Caki2 (cell line): Measurements from ENCODE around the gene LRPPRC. TPM values are rescaled to one million over a fixed set of nuclear protein-coding genes. Genes with fewer than 3 reads are reported as not detected.

ENCODE experiments used
- DNase-seq: peaks from one replicate; pipeline ENCODE4 v3.0.0-alpha.2; 2015; ENCODE audit warnings: low read depth
- in situ Hi-C: cut with HindIII; loops from 2 replicates; pipeline ENCODE4 v1.10.0; 2016; ENCODE audit warnings: low sequenced_read_pairs, low pct_unique_long_range_greater_than_20kb, mixed read lengths
- total RNA-seq: library from RNA; depleted of rRNA; stranded (reverse); fragments of >200 nt; shearing (Covaris generic); gene quantifications from 2 replicates; pipeline ENCODE4 v1.2.3, GENCODE V29; 2014; ENCODE audit warnings: low replicate concordance

The LRPPRC gene
- total RNA-seq, 1 experiment from 2014 or later, result 60.9 TPM

DNA sequence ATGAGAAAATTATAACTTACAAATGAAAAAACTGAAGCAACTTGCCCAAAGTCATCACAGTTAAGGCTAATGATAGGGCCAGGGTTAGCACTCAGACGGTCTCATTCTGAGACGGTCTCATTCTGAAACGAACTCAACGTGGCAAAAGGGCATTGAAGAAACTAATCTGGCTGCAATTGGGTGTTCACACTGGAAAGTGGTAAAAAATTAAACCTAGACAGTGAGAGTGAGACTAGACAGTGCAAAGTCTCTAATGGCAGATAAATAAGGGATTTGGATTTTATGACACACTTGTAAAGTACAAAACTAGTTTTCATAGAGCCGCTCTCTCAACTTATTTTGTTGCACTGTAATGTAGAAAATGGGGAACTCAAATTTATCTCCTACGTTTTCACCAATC is 9.2 kb downstream of the LRPPRC start:
- in situ Hi-C loops, result no loop called here
- DNase-seq, result no peak

DNA sequence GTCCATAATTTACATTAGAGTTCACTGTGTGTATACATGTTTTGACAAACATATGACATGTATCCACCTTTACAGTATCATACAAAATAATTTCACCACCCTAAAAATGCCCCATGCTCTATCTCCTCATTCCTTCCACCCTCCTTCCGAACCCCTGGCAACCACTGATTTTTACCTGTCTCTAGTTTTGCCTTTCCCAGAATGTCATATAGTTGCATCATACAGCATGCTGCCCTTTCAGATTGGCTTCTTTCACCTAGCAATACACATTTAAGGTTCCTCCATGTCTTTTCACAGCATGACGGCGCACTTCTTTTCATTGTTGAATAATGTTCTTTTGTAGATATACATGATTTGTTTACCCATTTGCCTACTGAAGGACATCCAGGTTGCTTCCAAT is 10.4 kb downstream of the LRPPRC start:
- in situ Hi-C loops, result no loop called here
- DNase-seq, result no peak

DNA sequence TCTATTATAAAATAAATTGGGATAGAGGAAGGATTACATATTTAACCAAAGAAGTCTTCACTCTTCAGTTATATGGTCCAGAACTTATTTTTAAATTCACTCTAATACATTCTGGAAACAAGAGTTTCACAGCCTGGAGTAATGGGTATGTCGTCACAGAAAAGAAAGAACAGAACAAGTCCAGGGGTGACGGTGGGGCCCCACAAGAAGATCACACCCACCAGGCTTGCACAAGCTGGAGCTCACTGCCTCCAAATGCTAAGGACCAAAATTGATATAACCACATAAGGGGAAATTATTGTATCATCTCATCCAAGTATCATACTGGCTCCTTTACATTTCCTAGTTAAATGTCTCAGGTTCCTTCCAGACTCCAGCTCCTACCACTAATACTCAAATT is 11.3 kb downstream of the LRPPRC start:
- in situ Hi-C loops, result no loop called here
- DNase-seq, result no peak

DNA sequence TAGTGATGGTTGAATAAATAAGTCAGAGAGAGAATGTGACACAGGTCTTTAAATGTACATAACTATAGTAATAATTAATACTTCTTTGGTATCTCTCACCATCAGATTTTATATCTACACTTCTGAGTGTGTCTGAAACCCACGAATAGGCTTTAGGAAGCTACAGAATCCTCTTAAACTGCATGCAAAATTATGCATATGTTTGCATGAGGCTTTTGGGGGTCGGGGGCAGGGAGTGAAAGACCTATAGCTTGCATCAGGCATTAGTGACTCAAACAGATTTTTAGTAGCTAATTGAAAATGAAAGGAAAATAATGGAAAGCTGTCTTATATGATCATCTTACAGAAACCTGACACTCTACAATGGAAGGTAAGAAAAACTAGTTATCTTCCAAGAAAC is 14.9 kb downstream of the LRPPRC start:
- in situ Hi-C loops, result no loop called here
- DNase-seq, result no peak

DNA sequence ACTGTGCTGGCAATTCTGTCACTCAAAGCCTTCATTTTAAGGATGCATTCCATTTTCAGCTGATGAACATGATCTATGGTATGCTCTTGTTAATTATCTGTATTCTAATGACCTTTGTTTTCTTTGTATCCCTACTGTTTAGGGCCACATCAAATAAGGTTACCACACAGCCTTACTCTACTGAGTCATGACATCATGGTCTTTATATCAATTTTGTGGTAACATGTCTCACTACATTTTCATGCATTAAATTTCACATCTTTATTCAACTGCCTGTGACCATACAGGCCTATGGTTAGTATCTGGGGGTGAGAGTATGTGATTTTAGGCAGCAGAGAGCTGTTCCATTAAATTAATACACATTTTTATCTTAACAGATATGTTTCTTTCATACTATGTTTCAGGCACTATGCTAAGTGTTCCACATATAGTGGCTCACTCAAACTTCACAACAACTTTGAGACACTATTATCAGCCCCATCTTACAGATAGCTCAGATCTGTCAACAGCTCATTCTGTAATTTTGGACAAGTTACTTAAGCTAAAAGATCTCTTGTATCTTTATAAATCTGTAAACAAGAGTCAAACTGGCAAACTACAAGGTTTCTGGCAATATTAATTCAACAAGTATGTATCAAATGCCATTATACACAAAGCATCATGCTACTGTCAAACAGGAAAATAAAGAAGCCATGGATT is 18.0 kb downstream of the LRPPRC start:
- no peak for DNase-seq
- in situ Hi-C loops, result no loop called here

DNA sequence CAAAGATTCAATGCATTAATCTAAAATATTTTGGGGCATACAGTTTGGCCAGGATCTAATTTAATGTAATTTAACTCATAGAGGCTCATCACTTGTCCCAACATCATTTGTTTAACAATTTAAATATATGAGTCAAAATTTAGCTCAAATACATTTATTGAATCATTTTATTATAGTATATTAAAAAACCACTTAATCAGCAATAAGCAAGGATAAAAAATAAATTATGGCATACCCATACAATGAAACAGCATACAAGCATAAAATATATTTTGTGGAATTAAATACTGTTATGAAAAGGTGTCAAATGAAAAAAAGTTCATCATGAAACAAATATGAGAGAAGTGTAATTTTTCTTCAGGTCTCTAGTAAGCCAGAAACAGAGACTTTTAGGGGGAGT is 34.9 kb downstream of the LRPPRC start:
- in situ Hi-C loops, result no loop called here
- DNase-seq, result no peak

DNA sequence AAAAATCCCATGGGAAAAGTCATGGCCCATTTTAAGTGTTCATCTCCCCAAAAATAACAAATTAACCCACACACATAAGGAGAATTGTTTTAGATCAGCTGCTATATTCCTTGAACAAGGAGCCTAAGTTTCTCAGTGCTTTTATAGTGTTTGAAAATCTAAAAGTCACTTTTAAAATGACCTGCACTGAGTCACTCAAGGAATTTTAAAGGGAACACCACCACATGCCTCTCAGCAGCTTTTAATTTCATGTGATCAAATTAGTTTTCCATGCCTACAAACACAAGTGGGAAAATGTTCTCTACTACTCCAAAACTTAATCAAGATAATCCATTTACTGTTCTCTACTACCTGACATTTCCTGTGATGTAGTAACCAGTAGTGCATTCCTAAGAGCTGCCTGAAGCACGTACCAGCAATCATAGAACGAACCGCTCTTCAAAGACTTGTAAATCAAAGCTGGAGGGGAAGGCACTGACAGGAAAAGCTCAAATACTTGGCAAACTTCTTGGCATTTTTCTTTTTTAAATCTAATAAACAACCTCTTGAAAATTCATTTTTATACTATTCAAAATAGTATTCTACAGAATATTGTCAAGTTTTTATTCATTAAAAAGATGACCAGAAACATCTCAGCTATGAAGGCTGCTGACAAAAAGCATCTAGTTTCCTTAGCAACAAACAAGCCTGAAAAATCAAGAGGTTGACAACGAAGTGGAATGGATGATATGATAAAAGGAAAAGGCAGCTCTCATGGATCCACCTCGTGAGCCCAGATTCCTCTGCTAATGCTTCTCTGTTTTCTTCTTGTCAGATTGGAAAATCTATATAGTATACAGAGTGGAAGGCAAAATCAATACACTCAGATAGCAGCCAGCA is 37.2 kb downstream of the LRPPRC start:
- in situ Hi-C loops, result no loop called here
- no peak for DNase-seq

DNA sequence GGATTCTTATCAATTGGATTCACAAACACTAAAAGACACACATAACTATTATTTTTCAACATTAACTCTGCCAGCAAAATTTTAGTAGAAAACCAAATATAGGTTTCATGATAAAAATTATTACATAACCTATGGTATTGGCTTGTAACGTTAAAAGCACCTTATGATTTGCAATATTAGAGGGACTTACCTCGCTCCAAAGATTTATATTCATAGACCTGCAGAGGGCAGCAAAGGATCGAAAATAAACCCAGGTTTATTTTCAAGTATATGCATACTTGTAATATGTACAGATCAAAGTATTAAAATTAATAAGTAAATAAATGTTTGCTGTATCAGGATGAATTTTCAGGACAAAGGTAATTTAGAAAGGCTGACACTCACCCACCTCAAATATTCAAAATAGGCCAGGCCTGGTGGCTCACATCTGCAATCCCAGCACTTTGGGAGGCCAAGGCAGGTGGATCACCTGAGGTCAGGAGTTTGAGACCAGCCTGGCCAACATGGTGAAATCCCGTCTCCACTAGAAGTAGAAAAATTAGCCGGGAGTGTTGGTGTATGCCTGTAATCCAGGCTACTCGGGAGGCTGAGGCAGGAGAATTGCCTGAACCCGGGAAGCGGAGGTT is 45.3 kb downstream of the LRPPRC start:
- in situ Hi-C loops, result no loop called here
- peak; percentile 34 for DNase-seq

DNA sequence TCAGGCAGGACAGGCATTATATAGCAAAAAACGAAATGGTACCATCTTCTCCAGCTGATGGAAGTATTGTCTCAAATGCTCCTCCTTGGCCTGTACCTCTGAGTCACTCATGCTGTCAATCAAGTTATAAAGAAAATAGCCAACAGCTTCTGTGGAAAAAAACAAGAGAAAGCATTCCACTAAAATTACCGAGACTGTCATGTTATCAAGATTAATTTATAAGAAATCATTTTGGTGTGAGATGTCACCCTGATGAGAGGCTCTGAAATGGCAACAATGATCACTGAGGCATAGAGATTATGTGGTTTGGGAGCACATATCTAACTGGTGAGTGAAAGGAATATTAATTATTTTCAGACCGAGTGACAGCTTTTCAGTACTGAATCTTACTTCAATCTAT is 47.4 kb downstream of the LRPPRC start:
- in situ Hi-C loops, result loop anchor here (25.0 kb wide), 1 partner anchor 311 kb away; the partner anchor contains the start of gene PLEKHH2
- peak; percentile 88 for DNase-seq

DNA sequence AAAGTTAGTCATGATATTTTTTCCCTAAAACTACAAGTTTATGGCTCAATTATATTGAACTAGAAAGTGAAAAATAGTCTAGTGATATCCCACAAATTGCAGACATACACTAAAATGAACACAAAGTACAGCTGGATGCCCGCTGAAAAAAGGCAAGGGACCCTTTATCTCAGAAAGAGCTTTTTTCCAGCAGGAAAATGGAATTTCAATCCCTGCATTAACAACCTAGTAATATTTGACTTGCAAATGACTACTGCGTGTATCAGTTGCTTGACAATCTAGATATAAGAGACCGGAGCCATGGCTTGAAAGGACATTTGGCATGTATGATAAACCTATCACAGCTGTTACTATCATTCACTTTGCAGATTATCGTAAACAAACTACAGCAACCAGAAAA is 49.1 kb downstream of the LRPPRC start:
- in situ Hi-C loops, result loop anchor here (25.0 kb wide), 1 partner anchor 309 kb away; the partner anchor contains the start of gene PLEKHH2

DNA sequence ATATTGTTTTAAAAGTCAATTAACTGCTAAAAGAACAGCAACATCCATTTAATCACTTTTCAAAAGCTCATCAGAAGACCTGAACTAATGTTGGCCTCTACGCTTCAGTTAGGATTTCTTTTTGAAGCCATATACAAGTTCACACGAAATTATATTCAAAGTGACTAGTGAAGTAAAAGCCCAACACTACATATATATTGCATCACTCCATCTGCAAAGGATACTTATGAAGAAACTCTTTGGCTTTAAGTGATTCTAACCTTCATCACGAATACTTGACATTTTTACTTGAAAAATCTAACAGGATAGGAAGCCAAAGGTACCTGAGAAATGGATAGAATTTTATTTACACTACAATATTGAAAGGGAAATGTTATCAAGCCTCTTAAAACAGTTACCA is 50.4 kb downstream of the LRPPRC start:
- in situ Hi-C loops, result loop anchor here (25.0 kb wide), 1 partner anchor 308 kb away; the partner anchor contains the start of gene PLEKHH2
- no peak for DNase-seq

More for the DNA sequence above, 49.1 kb downstream of the LRPPRC start:
- no peak for DNase-seq

DNA sequence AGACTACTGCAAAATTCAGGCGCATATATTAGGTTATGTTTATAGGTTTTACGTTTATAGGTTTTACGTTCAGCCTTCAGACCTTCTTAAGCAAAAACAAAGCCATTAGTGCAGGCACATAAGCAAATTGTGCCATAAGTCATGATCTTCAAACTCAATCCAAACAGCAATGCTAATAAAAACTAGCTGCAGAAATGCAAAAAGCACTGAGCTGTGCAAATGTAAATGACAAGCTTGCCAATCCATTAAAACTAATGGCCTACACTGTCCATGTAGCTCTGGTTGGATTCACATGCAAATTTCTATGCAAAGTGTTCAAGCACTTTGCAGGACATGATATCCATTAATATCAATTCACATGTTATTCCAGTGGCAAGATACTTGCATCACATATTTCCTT is 50.9 kb downstream of the LRPPRC start:
- no peak for DNase-seq
- in situ Hi-C loops, result loop anchor here (25.0 kb wide), 1 partner anchor 308 kb away; the partner anchor contains the start of gene PLEKHH2

DNA sequence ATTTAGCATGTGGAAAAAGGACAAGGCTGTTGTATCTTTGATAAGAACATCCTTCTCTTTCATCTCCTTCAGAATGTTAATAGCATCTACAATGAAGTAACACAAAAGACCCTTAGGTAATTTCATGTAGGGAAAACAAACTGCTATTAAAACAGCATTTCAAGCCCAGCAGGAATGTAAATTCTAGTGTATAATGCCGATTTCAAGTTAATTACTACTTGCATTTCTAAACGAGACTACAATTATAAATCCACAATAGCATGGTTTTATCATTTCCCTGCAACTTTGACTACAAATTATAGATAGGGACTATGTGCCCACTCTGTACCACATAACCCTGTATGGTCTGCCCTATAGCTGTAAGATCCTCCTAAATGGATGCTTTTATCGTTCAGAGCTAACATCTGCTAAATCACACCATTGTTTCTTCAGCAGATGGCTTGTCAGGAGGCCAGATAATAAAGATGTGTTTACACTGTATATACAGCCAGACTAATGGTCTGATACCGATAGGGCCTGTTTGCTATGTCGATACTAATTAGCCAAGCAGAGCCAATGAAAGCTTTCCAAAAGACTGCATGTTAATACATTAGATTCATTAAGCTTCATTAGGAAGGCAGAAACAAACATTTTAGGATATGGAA is 51.9 kb downstream of the LRPPRC start:
- DNase-seq, result no peak
- in situ Hi-C loops, result loop anchor here (25.0 kb wide), 1 partner anchor 307 kb away; the partner anchor contains the start of gene PLEKHH2

DNA sequence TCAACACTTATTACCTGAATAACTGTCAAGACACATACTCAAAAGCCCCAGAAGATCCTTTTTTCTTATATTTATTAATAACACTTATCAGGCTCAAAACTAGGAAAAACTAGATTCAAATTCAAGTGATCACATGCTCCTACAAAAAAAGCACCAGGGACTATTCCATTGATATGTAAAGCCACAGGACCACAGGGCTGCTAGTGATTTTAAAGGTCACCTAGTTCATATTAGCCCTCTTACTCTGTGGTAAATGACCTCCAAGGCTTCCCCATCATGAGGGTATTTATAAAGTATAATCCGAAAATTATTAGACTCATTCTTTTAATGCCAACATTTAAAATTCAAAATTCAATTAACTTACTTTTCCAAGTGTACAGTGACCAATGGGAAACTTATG is 52.5 kb downstream of the LRPPRC start:
- in situ Hi-C loops, result loop anchor here (25.0 kb wide), 1 partner anchor 306 kb away; the partner anchor contains the start of gene PLEKHH2
- no peak for DNase-seq

DNA sequence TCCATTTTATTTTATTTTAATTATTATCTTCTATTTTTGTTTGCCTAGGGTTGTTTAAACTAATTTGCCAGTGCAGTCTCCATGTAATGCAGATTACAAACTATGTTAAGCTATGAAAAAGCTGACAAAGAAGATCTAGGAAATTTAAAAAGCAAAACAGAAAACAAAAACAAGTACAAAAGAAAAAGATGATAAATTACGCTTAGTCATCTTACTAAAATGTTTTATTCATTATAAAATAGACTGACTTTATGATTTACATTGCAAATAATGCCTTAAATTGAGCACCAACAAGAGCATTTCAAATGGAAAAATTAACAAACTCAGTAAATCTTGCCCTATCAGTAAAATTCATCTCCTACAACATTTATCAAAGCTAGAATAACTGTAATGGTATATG is 52.9 kb downstream of the LRPPRC start:
- in situ Hi-C loops, result loop anchor here (25.0 kb wide), 1 partner anchor 306 kb away; the partner anchor contains the start of gene PLEKHH2
- DNase-seq, result no peak

DNA sequence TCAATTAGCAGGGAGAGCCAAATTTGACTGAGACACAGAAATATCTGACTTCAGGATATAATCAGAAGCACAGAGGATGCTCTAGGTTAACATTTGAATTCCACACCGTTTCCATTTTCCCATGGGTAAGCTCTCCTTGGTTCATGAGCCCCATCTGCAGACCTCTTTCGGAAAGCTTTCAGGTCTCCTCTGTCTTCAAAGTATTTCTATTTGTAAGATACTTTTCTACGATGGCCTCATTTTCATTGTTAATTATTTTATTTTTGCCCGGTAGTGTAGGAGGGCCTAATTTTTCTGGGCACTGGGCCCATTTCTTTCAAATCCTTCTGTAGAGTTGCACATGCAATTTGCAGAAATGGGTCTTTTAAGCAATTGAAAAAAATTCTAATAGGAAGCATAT is 53.8 kb downstream of the LRPPRC start:
- no peak for DNase-seq
- in situ Hi-C loops, result loop anchor here (25.0 kb wide), 1 partner anchor 305 kb away; the partner anchor contains the start of gene PLEKHH2

DNA sequence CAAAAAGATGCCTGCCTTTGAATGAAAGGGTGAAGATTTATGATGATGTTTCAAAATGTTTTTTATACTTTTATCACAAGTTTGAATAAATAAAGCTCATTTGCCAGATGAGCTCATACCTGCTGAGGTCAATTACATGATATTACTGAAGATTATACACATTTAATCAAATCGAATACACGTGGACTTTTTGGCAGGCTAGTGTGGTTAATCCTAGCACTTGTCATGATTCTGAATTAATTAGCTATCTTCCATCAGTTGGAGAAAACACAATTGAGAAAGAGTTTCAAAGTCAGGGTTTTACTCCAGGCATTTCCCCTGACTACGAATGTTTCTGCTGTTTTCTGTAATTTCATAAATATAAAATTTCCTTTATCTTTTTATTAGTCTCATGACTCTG is 54.4 kb downstream of the LRPPRC start:
- in situ Hi-C loops, result loop anchor here (25.0 kb wide), 1 partner anchor 304 kb away; the partner anchor contains the start of gene PLEKHH2
- no peak for DNase-seq

DNA sequence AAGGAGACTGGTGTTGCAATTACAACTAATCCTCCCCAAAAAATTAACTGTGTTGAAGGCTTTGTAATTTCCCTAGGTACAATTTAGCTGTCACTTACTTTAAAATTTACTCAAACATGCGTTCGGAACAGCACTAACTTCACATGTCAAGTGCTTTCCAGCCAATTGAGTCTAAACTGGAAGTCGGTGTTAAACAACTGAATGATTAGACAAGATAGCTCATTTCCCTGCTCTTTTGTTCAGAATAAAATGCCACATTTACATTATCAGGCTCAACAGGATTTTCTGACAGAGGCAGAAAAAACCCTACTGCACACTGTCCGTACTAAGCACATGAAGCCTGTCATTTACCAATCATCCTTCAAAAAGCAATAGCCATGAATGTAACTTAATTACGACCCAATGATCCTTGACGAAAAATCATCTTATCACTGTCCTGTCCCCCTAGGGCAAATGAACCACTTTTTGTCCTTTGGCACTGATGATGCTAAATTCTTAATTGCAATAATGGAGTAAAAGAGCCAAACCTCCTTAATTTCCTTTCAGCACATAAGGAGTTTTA is 56.0 kb downstream of the LRPPRC start:
- no peak for DNase-seq

More for the DNA sequence above, 56.0 kb downstream of the LRPPRC start:
- in situ Hi-C loops, result loop anchor here (25.0 kb wide), 1 partner anchor 302 kb away; the partner anchor contains the start of gene PLEKHH2
